Neural cell (in vitro differentiated cells): ENCODE data around the gene IFFO2. TPM values are rescaled to one million over a fixed set of nuclear protein-coding genes. Genes with fewer than 3 reads are reported as not detected.

Source experiments
- H2AFZ ChIP-seq: fragments of 200-600, 300-800 bp; sonication (generic), shearing (Covaris generic); 2 replicates; pipeline ENCODE4 v1.6.0; 2014; ENCODE audit warnings: low read depth, mild to moderate bottlenecking, antibody characterized with exemption, low read length, moderate library complexity
- H3F3A ChIP-seq: fragments of 200-600 bp; shearing (Covaris generic); 2 replicates; pipeline ENCODE4 v1.6.1; 2016; ENCODE audit warnings: mild to moderate bottlenecking, moderate library complexity, mixed read lengths, antibody characterized with exemption, low read length; ENCODE audit not compliant: insufficient read depth, poor library complexity, severe bottlenecking
- H3K27ac ChIP-seq: fragments of 200-600, 300-800 bp; sonication (generic), shearing (Covaris generic); 2 replicates; pipeline ENCODE4 v1.5.1; 2014; ENCODE audit warnings: mild to moderate bottlenecking, low read length, moderate library complexity
- H3K27me3 ChIP-seq: fragments of 300-800, 200-600 bp; sonication (generic), shearing (Covaris generic); 2 replicates; pipeline ENCODE4 v1.6.0; 2014; ENCODE audit warnings: mild to moderate bottlenecking, low read depth, low read length, moderate library complexity; ENCODE audit not compliant: insufficient read depth
- H3K36me3 ChIP-seq: fragments of 300-800, 200-600 bp; sonication (generic), shearing (Covaris generic); 2 replicates; pipeline ENCODE4 v1.5.1; 2014; ENCODE audit warnings: mild to moderate bottlenecking, antibody characterized with exemption, low read length, moderate library complexity; ENCODE audit not compliant: insufficient read depth
- H3K4me2 ChIP-seq: fragments of 300-800, 200-600 bp; sonication (generic), shearing (Covaris generic); 2 replicates; pipeline ENCODE4 v1.6.0; 2014; ENCODE audit warnings: mild to moderate bottlenecking, low read length
- H3K4me3 ChIP-seq: fragments of 300-800, 200-600 bp; sonication (generic), shearing (Covaris generic); 2 replicates; pipeline ENCODE4 v1.5.1; 2014; ENCODE audit warnings: mild to moderate bottlenecking, low read length, moderate library complexity
- H3K79me2 ChIP-seq: fragments of 200-600 bp; shearing (Covaris generic); replicated peaks from 2 replicates; pipeline ENCODE4 v1.6.0; 2014; ENCODE audit warnings: mild to moderate bottlenecking, low read length, moderate library complexity; ENCODE audit not compliant: insufficient read depth
- H3K9ac ChIP-seq: fragments of 300-800, 200-600 bp; sonication (generic), shearing (Covaris generic); 2 replicates; pipeline ENCODE4 v1.6.1; 2016; ENCODE audit warnings: mild to moderate bottlenecking, low read length, mixed read lengths
- H3K9me2 ChIP-seq: fragments of 200-600 bp; shearing (Covaris generic); 2 replicates; pipeline ENCODE4 v1.6.1; 2016; ENCODE audit warnings: mild to moderate bottlenecking, low read length, mixed read lengths; ENCODE audit not compliant: insufficient read depth
- H3K9me3 ChIP-seq: fragments of 200-600, 300-800 bp; sonication (generic), shearing (Covaris generic); 2 replicates; pipeline ENCODE4 v1.6.1; 2016; ENCODE audit warnings: mild to moderate bottlenecking, mixed run types, low read length, moderate library complexity, mixed read lengths
- H4K20me1 ChIP-seq: fragments of 200-600 bp; shearing (Covaris generic); 2 replicates; pipeline ENCODE4 v1.6.1; 2016; ENCODE audit warnings: mild to moderate bottlenecking, mixed run types; ENCODE audit not compliant: insufficient read depth
- EP300 ChIP-seq: fragments of 450-650 bp; conservative IDR thresholded peaks from 2 replicates; pipeline ENCODE4 v1.6.1; 2014; ENCODE audit warnings: antibody characterized with exemption, mild to moderate bottlenecking, moderate library complexity; ENCODE audit not compliant: poor library complexity, severe bottlenecking
- EZH2 ChIP-seq: fragments of 200-600, 300-800 bp; shearing (Covaris generic), sonication (generic); IDR thresholded peaks from 2 replicates; pipeline ENCODE4 v1.6.1; 2014; ENCODE audit warnings: antibody characterized with exemption, low read length, borderline replicate concordance, mild to moderate bottlenecking; ENCODE audit not compliant: insufficient read depth, poor library complexity, severe bottlenecking
- MXI1 ChIP-seq: fragments of 450-650 bp; conservative IDR thresholded peaks from 2 replicates; pipeline ENCODE4 v1.6.1; 2014; ENCODE audit warnings: antibody characterized with exemption, mild to moderate bottlenecking; ENCODE audit not compliant: poor library complexity, severe bottlenecking
- POLR2AphosphoS5 ChIP-seq: IDR thresholded peaks from 2 replicates; pipeline ENCODE4 v1.6.1; 2012
- RAD21 ChIP-seq: fragments of 450-650 bp; conservative IDR thresholded peaks from 2 replicates; pipeline ENCODE4 v1.6.1; 2014; ENCODE audit warnings: antibody characterized with exemption, mild to moderate bottlenecking, moderate library complexity
- SMC3 ChIP-seq: fragments of 450-650 bp; conservative IDR thresholded peaks from 2 replicates; pipeline ENCODE4 v1.6.1; 2014; ENCODE audit warnings: antibody characterized with exemption, mild to moderate bottlenecking, moderate library complexity; ENCODE audit not compliant: poor library complexity
- TAF1 ChIP-seq: IDR thresholded peaks from 2 replicates; pipeline ENCODE4 v1.6.1; 2012; ENCODE audit warnings: low read depth
- polyA minus RNA-seq: library from RNA; depleted of rRNA, polyadenylated mRNA; stranded (reverse); fragments of >200 nt; gene quantifications from 2 replicates; pipeline ENCODE4 v1.2.3, GENCODE V29; 2014
- polyA plus RNA-seq: library from polyadenylated mRNA; depleted of rRNA; stranded (reverse); fragments of >200 nt; gene quantifications from 2 replicates; pipeline ENCODE4 v1.2.3, GENCODE V29; 2014
- TF ChIP-seq, protein P1 (sequence below): IDR thresholded peaks from 2 replicates; pipeline ENCODE4 v1.6.1; 2012; ENCODE audit warnings: borderline replicate concordance
- TF ChIP-seq, protein P2 (sequence below): fragments of 450-650 bp; IDR thresholded peaks from 2 replicates; pipeline ENCODE4 v1.5.1; 2014; ENCODE audit warnings: antibody characterized with exemption, mild to moderate bottlenecking, moderate library complexity; ENCODE audit not compliant: poor library complexity, severe bottlenecking

IFFO2 gene
- polyA plus RNA-seq = 2.6 and 4.6 TPM in 2 replicates
- polyA minus RNA-seq = 8.9 and 10.2 TPM in 2 replicates

DNA sequence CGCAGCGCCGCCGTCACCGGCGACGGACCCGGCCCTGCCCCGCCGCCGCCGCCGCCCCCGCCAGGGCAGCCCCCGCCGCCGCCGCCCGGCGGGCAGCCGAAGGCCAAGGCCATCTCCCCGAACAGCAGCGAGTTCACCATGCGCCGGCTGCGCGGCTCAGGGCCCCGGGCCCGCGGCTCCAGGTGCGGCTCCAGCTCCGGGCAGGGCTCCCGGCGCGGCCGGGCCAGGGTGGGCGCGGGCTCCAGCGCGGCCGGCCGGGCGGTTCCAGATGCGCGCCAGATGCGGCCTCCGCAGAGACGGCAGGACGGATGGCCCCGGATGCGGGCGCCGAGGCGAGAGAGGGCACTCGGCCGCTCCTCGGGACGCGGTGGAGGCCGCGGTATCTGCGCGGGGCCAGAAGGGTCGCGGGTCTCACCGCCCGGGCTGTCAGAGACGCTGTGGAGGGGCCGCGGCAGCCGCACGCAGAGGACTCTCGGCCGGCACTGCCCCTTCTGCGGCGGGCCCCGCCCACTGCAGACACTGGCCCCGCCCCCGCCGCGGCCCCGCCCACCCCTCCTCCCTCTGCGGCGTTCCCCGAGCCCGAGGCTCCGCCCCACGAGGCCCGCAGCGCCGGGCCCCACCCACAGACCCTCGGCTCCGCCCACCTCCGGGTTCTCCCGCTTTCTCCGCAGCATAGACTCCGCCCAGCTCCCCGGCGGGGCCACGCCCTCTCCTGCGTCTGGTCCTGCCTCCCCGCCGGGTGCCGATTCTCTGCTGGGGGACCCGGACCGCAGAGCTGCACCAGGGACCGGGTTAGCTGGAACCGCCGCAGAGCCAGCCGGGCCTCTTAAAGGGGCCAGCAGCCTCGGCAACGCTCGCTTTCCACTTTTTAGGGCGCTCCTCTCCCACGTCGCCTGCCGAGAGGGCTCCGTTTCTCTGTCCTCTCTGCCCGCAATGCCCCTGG is at the start of gene IFFO2:
Gene IFFO2 (minus strand): TSS at position 484 of the 943 bp plus-strand sequence. CDS start 344 bp downstream, at position 140.
- Histone ChIP-seq H3K9me2 (no peaks in the 10 kb centered on the region), H2AFZ (peak within 1 kb of the TSS; percentile 56), H3K27me3 (peaks cover 15% of the 10 kb centered on the region), H3K36me3 (no peaks in the 10 kb centered on the region), H3K9ac (peak within 1 kb of the TSS; percentile 63), H3K27ac (no peak within 1 kb of the TSS), H3K79me2 (peaks cover 4% of the 10 kb centered on the region), H3K4me2 (peak within 1 kb of the TSS; percentile 35), H3F3A (no peaks in the 10 kb centered on the region), H3K9me3 (no peaks in the 10 kb centered on the region), H3K4me3 (peak within 1 kb of the TSS; percentile 86), H4K20me1 (no peaks in the 10 kb centered on the region)
- TF ChIP-seq POLR2AphosphoS5 = peak; percentile 63
- peak; percentile 9 for TF ChIP-seq RAD21
- TF ChIP-seq TAF1 = no peak

DNA sequence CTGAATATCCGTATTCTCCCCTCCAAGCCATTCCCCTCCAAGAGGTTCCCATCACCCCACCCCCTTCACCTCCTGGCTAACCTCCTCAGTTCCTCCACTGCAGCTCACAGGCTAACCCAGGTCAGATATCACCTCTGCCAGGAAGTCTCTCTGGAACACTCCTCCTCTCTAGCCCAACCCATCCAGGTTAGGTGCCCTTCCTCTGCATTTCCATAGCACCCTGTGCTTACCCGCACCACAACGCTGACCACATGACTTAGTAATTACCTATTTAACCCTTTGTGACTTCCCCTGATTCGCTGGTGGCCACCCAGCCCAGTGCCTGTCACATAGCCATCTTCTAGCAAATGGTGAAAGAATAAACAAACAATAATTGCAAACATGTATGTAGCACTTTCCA is 49.5 kb upstream of the IFFO2 start:
- no peak for TF ChIP-seq MXI1
- TF ChIP-seq, protein P1, sequence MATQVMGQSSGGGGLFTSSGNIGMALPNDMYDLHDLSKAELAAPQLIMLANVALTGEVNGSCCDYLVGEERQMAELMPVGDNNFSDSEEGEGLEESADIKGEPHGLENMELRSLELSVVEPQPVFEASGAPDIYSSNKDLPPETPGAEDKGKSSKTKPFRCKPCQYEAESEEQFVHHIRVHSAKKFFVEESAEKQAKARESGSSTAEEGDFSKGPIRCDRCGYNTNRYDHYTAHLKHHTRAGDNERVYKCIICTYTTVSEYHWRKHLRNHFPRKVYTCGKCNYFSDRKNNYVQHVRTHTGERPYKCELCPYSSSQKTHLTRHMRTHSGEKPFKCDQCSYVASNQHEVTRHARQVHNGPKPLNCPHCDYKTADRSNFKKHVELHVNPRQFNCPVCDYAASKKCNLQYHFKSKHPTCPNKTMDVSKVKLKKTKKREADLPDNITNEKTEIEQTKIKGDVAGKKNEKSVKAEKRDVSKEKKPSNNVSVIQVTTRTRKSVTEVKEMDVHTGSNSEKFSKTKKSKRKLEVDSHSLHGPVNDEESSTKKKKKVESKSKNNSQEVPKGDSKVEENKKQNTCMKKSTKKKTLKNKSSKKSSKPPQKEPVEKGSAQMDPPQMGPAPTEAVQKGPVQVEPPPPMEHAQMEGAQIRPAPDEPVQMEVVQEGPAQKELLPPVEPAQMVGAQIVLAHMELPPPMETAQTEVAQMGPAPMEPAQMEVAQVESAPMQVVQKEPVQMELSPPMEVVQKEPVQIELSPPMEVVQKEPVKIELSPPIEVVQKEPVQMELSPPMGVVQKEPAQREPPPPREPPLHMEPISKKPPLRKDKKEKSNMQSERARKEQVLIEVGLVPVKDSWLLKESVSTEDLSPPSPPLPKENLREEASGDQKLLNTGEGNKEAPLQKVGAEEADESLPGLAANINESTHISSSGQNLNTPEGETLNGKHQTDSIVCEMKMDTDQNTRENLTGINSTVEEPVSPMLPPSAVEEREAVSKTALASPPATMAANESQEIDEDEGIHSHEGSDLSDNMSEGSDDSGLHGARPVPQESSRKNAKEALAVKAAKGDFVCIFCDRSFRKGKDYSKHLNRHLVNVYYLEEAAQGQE = no peak
- Histone ChIP-seq H3F3A (no peaks in the 10 kb centered on the region), H3K79me2 (no peaks in the 10 kb centered on the region), H4K20me1 (no peaks in the 10 kb centered on the region), H3K4me2 (no peak overlapping the region), H3K9me3 (peaks cover 6% of the 10 kb centered on the region), H3K4me3 (no peak overlapping the region), H3K36me3 (no peaks in the 10 kb centered on the region), H3K9ac (no peak overlapping the region), H3K27me3 (no peaks in the 10 kb centered on the region), H2AFZ (no peak overlapping the region), H3K27ac (no peak overlapping the region), H3K9me2 (no peaks in the 10 kb centered on the region)

DNA sequence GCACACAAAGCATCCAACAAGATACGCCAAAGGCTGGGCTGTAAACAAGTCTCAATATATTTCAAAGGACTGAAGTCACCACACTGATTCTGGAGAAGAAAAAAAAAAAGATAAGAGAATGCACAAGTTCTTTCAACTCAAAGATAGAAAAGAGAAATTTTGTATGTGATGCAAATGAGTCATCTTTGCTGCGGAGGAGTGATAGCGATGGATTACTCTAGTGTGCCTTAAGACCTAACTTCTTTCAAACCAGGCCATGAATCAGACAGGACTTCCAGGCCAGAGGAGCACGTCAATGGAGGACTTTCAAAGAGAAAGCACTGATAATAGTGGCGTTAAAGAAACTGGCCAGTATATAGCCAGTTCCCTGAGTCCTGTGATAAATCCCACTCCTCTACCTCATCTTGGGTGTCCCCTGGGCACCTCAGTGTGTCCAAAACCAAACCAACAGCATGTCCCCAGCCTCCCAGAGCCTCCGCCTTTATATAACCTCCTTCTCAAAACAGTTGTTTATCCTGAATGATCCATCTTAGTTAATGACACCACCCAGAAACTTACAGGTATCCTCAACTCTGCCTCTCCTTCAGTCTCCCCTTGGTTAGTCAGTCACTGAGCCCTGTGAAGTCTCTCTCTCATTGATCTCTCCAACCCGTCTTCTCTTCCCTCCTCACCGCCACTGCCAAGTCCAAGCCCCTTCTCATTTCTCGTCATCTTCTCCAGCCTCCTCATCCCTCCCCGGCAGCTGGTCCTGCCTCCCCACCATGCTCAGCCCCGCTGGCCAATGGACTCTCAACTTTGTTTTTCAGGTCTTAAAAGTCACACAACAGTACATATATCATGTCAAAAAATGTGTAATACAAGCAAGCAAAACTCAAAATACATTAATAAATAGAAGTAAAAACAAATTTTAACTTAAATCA is 47.2 kb upstream of the IFFO2 start:
- TF ChIP-seq EP300 (no peak), POLR2AphosphoS5 (no peak), SMC3 (no peak), TAF1 (no peak), RAD21 (no peak), MXI1 (no peak), EZH2 (no peak)
- TF ChIP-seq, protein P2, sequence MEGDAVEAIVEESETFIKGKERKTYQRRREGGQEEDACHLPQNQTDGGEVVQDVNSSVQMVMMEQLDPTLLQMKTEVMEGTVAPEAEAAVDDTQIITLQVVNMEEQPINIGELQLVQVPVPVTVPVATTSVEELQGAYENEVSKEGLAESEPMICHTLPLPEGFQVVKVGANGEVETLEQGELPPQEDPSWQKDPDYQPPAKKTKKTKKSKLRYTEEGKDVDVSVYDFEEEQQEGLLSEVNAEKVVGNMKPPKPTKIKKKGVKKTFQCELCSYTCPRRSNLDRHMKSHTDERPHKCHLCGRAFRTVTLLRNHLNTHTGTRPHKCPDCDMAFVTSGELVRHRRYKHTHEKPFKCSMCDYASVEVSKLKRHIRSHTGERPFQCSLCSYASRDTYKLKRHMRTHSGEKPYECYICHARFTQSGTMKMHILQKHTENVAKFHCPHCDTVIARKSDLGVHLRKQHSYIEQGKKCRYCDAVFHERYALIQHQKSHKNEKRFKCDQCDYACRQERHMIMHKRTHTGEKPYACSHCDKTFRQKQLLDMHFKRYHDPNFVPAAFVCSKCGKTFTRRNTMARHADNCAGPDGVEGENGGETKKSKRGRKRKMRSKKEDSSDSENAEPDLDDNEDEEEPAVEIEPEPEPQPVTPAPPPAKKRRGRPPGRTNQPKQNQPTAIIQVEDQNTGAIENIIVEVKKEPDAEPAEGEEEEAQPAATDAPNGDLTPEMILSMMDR = no peak
- TF ChIP-seq, protein P1 = no peak
- no peaks in the 10 kb centered on the region for H4K20me1 ChIP-seq
- peaks cover 6% of the 10 kb centered on the region for H3K9me3 ChIP-seq
- H3K9me2 ChIP-seq = no peaks in the 10 kb centered on the region
- H3K27ac ChIP-seq = no peak overlapping the region
- H2AFZ ChIP-seq = no peak overlapping the region
- no peaks in the 10 kb centered on the region for H3F3A ChIP-seq
- H3K27me3 ChIP-seq = no peaks in the 10 kb centered on the region
- no peaks in the 10 kb centered on the region for H3K36me3 ChIP-seq
- H3K4me2 ChIP-seq = no peak overlapping the region
- no peak overlapping the region for H3K4me3 ChIP-seq
- no peak overlapping the region for H3K9ac ChIP-seq
- no peaks in the 10 kb centered on the region for H3K79me2 ChIP-seq
